Fibroblast of pulmonary artery (primary cell): Measurements from ENCODE around the gene RAB30.
"Not testable (repeated sequence)": the region's sequence is repeated elsewhere in the genome, so short reads cannot be mapped to it uniquely, and the experiment has no call there.

Experiments used
- DNase-seq: peaks from one replicate; pipeline ENCODE4 v3.0.0-alpha.2; 2010; ENCODE audit warnings: low read depth
- H3K4me3 ChIP-seq: replicated peaks from 2 replicates; pipeline ENCODE4 v1.5.1; 2011; ENCODE audit warnings: low read depth, mild to moderate bottlenecking, control low read depth, low read length, moderate library complexity
- CTCF ChIP-seq: IDR thresholded peaks from 2 replicates; pipeline ENCODE4 v1.5.1; 2011; ENCODE audit warnings: mild to moderate bottlenecking, control low read depth, low read length, inconsistent platforms; ENCODE audit errors: missing control alignments

Gene RAB30

GRCh38 chr11:82969811-82970210 lies 101.9 kb downstream of the RAB30 start:
- no peak for TF ChIP-seq CTCF
- no peak overlapping the region for H3K4me3 ChIP-seq
- DNase-seq, result no peak

GRCh38 chr11:82967381-82967780 lies 104.3 kb downstream of the RAB30 start:
- no peak overlapping the region for H3K4me3 ChIP-seq
- TF ChIP-seq CTCF, result no peak
- no peak for DNase-seq

GRCh38 chr11:82962021-82962420 lies 109.7 kb downstream of the RAB30 start:
- DNase-seq, H3K4me3 ChIP-seq: not testable (repeated sequence)

- no peak for TF ChIP-seq CTCF
- no peak overlapping the region for H3K4me3 ChIP-seq
- DNase-seq, result no peak
These were observed 110.9 kb downstream of the RAB30 start for GRCh38 chr11:82960779-82961143.

GRCh38 chr11:82959987-82960778 lies 111.5 kb downstream of the RAB30 start:
- DNase-seq, result no peak
- H3K4me3 ChIP-seq, result no peak overlapping the region
- TF ChIP-seq CTCF, result no peak

GRCh38 chr11:82955736-82956453 lies 115.8 kb downstream of the RAB30 start:
- not testable (repeated sequence) for H3K4me3 ChIP-seq, DNase-seq

- DNase-seq, H3K4me3 ChIP-seq: not testable (repeated sequence)
These were observed 121.2 kb downstream of the RAB30 start for GRCh38 chr11:82950502-82950901.

- H3K4me3 ChIP-seq, result no peak overlapping the region
- no peak for TF ChIP-seq CTCF
- DNase-seq, result no peak
These were observed 122.3 kb downstream of the RAB30 start for GRCh38 chr11:82949352-82949751.
